Ovary (tissue), 9 donors: ENCODE results near the gene NNAT. TPM values are rescaled to one million over a fixed set of nuclear protein-coding genes. Genes with fewer than 3 reads are reported as not detected.
"Not testable (repeated sequence)": the region's sequence is repeated elsewhere in the genome, so short reads cannot be mapped to it uniquely, and the experiment has no call there.

Source experiments
- DNase-seq, 5 donors: peaks; one replicate each; pipeline ENCODE4 v3.0.0-alpha.2; 2019 to 2020
- H3K27ac ChIP-seq, 2 donors: fragments of 200-600 bp; one replicate each; pipeline versions ENCODE4 v1.5.1 to v1.8.0; 2019 to 2022
- H3K27me3 ChIP-seq: fragments of 200-600 bp; one replicate; pipeline ENCODE4 v1.8.0; 2022
- H3K36me3 ChIP-seq: fragments of 200-600 bp; sonication (generic); one replicate; pipeline ENCODE4 v1.5.1; 2019
- H3K4me1 ChIP-seq: one replicate; pipeline ENCODE4 v1.8.1; 2013; ENCODE audit warnings: mild to moderate bottlenecking, moderate library complexity; ENCODE audit not compliant: insufficient read depth
- H3K4me3 ChIP-seq: fragments of 200-600 bp; sonication (generic); one replicate; pipeline ENCODE4 v1.5.1; 2017
- H3K9me3 ChIP-seq, 2 donors: fragments of 200-600 bp in 1 of 2; sonication (generic) in 1 of 2; one replicate each; pipeline versions ENCODE4 v1.5.1 to v1.8.1; 2013 to 2019; ENCODE audit warnings: mild to moderate bottlenecking in 1 of 2, moderate library complexity in 1 of 2
- EP300 ChIP-seq: sonication (generic); formaldehyde crosslinking; IDR thresholded peaks from one replicate; pipeline ENCODE4 v1.6.1; 2017; ENCODE audit warnings: antibody characterized with exemption
- POLR2A ChIP-seq: fragments of 450-650 bp; IDR thresholded peaks from one replicate; pipeline ENCODE4 v1.6.1; 2017; ENCODE audit warnings: antibody characterized with exemption, mild to moderate bottlenecking, moderate library complexity
- WGBS, 3 donors: extraction: QIAGEN DNeasy Blood & Tissue Kit in 1 of 3; methylation state at CpG; one replicate each; pipeline versions ENCODE4 v1.1.5 to v1.1.7; 2013 to 2017; 5-methylcytosine and 5-hydroxymethylcytosine counted together
- intact Hi-C, 4 donors: fragments of 100-400 bp; cut with DNase I; formaldehyde crosslinking; loops; one replicate each; pipeline versions ENCODE4 v1.11.0 to v1.15.1; 2022 to 2023
- polyA plus RNA-seq, 2 donors: library from polyadenylated mRNA; stranded (reverse); fragments of 200-250 nt in 1 of 2; fragments of 350-450 nt in 1 of 2; fragmentation: Illumina TruSeq in 1 of 2; extraction: RNeasy Lipid Tissue Mini Kit (QIAGEN cat#74804) in 1 of 2; gene quantifications; one replicate each; pipeline ENCODE4 v1.2.3, GENCODE V29; 2013 to 2014
- total RNA-seq, 7 donors: library from RNA; depleted of rRNA in 2 of 7; stranded (reverse); fragments of >200 nt in 2 of 7; fragmentation: NEBNext Ultra II Directional in 3 of 7; extraction: Animal tissue kit (Norgen Biotek cat#: 25700) in 3 of 7; gene quantifications; one replicate each; pipeline versions ENCODE4 v1.1.0 to v1.2.4, GENCODE V29; 2016 to 2023
- TF ChIP-seq, protein P1 (sequence below), 3 donors: fragments of 450-650 bp in 2 of 3; fragments of 200-600 bp in 1 of 3; IDR thresholded peaks; one replicate each; pipeline versions ENCODE4 v1.5.1 to v1.8.0; 2016 to 2022; ENCODE audit warnings: antibody characterized with exemption in 3 of 3, mild to moderate bottlenecking in 1 of 3
- donor health status: DM: no; HTN: no; CAD: no; lungs with moderate emphysema.
- donor health status: DM: no; HTN: no; CAD: no.
- donor health status: Bipolar disorder and iron deficiency.
- donor health status: DM: yes; HTN: yes; CAD: no.
- donor health status: DM: no; HTN: no; CAD: no.
- donor health status: DM: yes; HTN: yes; CAD: no.

NNAT gene
- total and polyA plus RNA-seq, 9 donors = 0.25 to 4.7 (median 0.45) TPM; not detected in 2

DNA sequence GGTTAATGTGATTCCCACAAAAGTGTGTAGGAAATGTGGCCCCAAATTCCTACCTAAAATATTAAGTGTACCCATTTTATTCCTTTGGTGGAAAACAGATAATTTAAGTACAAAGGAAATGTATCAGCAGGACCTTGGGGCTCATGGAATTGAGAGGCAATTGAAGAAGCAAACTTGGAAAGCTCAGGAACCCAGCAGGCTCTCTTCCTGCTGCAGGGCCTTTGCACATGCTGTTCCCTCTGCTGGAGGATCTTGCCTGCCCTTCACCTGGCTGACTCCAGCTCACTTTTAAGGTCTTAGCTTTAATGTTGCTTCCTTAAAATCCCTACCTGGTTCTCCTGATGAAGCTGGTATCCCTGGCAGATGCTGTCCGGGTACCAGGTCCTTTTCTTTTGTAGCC, 16.5 kb downstream of the NNAT start:
- intact Hi-C loops = loop anchor here in 2 of 4 donors (5.0 kb wide), 2 partner anchors 265 to 270 kb away; no protein-coding TSS in a partner anchor

DNA sequence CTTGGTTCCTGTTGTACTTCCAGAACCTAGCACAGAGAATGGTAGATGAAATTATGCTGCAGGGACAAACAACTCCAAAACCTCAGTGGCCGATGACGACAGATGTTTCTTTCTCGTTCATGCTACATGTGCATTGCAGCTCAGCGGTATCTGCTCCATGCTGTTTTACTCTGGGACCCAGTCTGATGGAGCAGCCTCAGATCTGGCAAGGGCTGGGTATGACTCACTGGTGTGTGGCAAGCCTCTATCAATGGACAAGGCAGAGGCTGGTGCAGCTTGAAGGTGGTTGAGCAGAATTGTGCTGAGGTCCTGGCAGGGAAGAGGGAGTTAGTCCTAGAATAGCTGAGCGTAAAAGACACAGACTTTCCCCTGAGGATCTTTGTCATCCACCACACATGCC, 17.0 kb downstream of the NNAT start:
- no peak overlapping the region for H3K27ac ChIP-seq
- no peak for DNase-seq
- H3K36me3 ChIP-seq = no peaks in the 10 kb centered on the region
- H3K27me3 ChIP-seq = no peaks in the 10 kb centered on the region
- intact Hi-C loops = loop anchor here in 2 of 4 donors (5.0 kb wide), 2 partner anchors 266 to 271 kb away; no protein-coding TSS in a partner anchor
- TF ChIP-seq, protein P1, sequence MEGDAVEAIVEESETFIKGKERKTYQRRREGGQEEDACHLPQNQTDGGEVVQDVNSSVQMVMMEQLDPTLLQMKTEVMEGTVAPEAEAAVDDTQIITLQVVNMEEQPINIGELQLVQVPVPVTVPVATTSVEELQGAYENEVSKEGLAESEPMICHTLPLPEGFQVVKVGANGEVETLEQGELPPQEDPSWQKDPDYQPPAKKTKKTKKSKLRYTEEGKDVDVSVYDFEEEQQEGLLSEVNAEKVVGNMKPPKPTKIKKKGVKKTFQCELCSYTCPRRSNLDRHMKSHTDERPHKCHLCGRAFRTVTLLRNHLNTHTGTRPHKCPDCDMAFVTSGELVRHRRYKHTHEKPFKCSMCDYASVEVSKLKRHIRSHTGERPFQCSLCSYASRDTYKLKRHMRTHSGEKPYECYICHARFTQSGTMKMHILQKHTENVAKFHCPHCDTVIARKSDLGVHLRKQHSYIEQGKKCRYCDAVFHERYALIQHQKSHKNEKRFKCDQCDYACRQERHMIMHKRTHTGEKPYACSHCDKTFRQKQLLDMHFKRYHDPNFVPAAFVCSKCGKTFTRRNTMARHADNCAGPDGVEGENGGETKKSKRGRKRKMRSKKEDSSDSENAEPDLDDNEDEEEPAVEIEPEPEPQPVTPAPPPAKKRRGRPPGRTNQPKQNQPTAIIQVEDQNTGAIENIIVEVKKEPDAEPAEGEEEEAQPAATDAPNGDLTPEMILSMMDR (IDR thresholded peaks at IDR 0.05) = no peak
- TF ChIP-seq EP300 (no peak), POLR2A (no peak)
- no peaks in the 10 kb centered on the region for H3K4me1 ChIP-seq
- H3K4me3 ChIP-seq = no peak overlapping the region
- 87 to 90% (median 89%) methylated on average over 5 of the region's 5 CpGs for WGBS, 3 donors
- no peaks in the 10 kb centered on the region for H3K9me3 ChIP-seq

More for the DNA sequence above, 16.5 kb downstream of the NNAT start:
- no peaks in the 10 kb centered on the region for H3K4me1 ChIP-seq
- no peaks in the 10 kb centered on the region for H3K27me3 ChIP-seq
- H3K4me3 ChIP-seq = no peak overlapping the region
- 88 to 97% (median 96%) methylated on average over 1 of the region's 1 CpG for WGBS, 3 donors
- no peak overlapping the region for H3K27ac ChIP-seq
- TF ChIP-seq, protein P1 (IDR thresholded peaks at IDR 0.05) = no peak
- TF ChIP-seq POLR2A (no peak), EP300 (no peak)
- H3K36me3 ChIP-seq = no peaks in the 10 kb centered on the region
- H3K9me3 ChIP-seq = no peaks in the 10 kb centered on the region
- DNase-seq = no peak

DNA sequence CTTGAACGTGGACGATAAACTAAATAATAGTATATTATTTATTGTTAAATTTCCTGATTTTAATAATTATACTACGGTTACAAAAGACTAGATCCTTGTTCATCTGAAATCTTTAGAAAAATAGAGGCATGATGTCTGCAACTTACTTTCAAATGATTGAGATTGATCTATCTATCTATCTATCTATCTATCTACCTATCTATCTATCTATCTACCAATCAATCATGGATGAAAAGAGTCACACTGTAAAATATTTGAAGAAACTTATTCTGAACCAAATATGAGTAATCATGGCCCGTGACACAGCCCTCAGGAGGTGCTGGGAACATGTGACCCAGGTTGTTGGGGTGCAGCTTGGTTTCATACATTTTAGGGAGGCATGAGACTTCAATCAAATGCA, 18.4 kb downstream of the NNAT start:
- TF ChIP-seq, protein P1 (IDR thresholded peaks at IDR 0.05) = no peak
- no peak for TF ChIP-seq EP300
- no peak for TF ChIP-seq POLR2A
- Histone ChIP-seq H3K4me3 (no peak overlapping the region), H3K4me1 (no peaks in the 10 kb centered on the region), H3K27me3 (no peaks in the 10 kb centered on the region), H3K27ac (no peak overlapping the region), H3K36me3 (no peaks in the 10 kb centered on the region), H3K9me3 (no peaks in the 10 kb centered on the region)
- DNase-seq = no peak
- WGBS, 3 donors = 56 to 67% (median 56%) methylated on average over 4 of the region's 4 CpGs
- intact Hi-C loops = loop anchor here in 2 of 4 donors (5.0 kb wide), 2 partner anchors 267 to 272 kb away; no protein-coding TSS in a partner anchor

DNA sequence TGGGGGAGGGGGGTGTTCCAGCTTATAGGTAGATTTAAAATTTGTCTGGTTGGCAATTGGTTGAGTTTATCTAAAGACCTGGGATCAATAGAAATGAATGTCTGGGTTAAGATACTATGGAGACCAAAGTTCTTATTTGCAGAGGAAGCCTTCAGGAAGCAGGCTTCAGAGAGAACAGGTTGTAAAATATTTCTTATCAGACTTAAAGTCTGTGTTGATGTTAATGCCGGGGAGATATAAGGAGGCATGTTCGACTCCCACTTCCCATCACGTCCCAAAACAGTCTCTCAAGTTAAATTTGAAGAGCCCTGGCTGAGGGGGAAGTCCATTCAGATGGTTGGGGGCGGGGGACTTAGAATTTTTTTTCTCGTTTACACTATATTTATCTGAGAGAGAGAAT, 19.0 kb downstream of the NNAT start:
- no peaks in the 10 kb centered on the region for H3K27me3 ChIP-seq
- no peak overlapping the region for H3K27ac ChIP-seq
- no peak overlapping the region for H3K4me3 ChIP-seq
- WGBS, 3 donors = 8 to 13% (median 10%) methylated on average over 5 of the region's 5 CpGs
- TF ChIP-seq EP300 = no peak
- no peak for TF ChIP-seq POLR2A
- TF ChIP-seq, protein P1 (IDR thresholded peaks at IDR 0.05) = no peak
- intact Hi-C loops = no loop called here
- no peaks in the 10 kb centered on the region for H3K4me1 ChIP-seq
- no peaks in the 10 kb centered on the region for H3K9me3 ChIP-seq
- DNase-seq = no peak
- no peaks in the 10 kb centered on the region for H3K36me3 ChIP-seq

DNA sequence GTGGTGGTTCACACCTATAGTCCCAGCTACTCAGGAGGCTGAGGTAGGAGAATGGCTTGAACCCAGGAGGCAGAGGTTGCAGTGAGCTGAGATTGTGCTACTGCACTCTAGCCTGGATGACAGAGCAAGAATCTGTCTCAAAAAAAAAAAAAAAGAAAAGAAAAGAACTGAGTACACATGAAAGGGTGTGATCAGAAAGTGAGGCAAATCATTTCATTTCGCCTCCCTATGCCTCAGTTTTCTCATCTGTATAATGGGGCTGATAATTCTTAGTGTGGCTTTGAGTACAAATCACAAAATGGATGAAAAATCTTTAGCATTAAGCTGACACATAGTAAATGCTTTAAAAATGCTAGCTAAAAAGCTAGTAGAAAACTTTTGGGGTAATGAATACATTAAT, 19.8 kb downstream of the NNAT start:
- H3K27ac ChIP-seq, intact Hi-C loops, DNase-seq, H3K36me3 ChIP-seq, H3K9me3 ChIP-seq, H3K4me3 ChIP-seq, H3K27me3 ChIP-seq, H3K4me1 ChIP-seq: not testable (repeated sequence)
- WGBS, 3 donors = 77 to 89% (median 81%) methylated on average over 1 of the region's 1 CpG
